Measurements from ENCODE around the gene HEATR1.

DNA sequence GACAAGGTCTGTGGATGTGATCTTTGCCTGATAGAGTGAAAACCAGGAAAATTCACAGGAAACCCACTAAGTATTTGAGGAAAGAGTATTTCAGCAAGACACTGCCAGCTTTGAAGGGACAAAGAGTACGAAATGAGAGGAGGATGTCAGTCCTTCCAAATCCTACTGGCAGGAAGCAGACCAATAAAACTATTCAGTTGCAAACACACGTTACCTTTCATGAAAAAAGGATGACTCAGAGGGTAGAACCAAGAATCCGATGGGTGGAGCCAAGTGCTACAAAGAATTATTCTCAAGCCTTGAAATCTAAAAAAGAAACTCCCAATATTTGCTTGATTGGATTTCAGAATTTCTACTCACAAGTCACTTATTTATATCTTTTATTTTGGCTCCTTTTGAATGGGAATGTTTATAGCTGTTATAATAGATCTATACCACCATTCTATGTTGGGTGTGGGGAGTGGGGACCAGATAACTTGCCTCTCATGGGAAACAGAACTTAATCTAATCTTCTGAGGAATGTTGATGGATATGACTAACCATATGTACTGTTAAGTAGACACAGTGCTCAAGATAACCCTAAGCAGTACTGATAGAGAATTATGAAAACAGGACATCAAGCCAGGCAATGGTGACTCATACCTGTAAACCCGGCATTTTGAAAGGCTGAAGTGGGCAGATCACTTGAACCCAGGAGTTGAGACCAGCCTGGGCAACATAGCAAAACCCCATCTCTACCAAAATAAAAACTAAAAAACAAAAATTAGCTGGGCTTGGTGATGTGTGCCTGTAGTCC lies 19.3 kb upstream of the HEATR1 start:
- TF ChIP-seq RBAK (tag by site-specific recombination; IDR thresholded peaks at IDR 0.05): no peak
- TF ChIP-seq, protein P1, sequence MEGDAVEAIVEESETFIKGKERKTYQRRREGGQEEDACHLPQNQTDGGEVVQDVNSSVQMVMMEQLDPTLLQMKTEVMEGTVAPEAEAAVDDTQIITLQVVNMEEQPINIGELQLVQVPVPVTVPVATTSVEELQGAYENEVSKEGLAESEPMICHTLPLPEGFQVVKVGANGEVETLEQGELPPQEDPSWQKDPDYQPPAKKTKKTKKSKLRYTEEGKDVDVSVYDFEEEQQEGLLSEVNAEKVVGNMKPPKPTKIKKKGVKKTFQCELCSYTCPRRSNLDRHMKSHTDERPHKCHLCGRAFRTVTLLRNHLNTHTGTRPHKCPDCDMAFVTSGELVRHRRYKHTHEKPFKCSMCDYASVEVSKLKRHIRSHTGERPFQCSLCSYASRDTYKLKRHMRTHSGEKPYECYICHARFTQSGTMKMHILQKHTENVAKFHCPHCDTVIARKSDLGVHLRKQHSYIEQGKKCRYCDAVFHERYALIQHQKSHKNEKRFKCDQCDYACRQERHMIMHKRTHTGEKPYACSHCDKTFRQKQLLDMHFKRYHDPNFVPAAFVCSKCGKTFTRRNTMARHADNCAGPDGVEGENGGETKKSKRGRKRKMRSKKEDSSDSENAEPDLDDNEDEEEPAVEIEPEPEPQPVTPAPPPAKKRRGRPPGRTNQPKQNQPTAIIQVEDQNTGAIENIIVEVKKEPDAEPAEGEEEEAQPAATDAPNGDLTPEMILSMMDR (tag by site-specific recombination; IDR thresholded peaks at IDR 0.05): no peak
- TF ChIP-seq, protein P2, sequence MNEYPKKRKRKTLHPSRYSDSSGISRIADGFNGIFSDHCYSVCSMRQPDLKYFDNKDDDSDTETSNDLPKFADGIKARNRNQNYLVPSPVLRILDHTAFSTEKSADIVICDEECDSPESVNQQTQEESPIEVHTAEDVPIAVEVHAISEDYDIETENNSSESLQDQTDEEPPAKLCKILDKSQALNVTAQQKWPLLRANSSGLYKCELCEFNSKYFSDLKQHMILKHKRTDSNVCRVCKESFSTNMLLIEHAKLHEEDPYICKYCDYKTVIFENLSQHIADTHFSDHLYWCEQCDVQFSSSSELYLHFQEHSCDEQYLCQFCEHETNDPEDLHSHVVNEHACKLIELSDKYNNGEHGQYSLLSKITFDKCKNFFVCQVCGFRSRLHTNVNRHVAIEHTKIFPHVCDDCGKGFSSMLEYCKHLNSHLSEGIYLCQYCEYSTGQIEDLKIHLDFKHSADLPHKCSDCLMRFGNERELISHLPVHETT (tag by site-specific recombination; IDR thresholded peaks at IDR 0.05): no peak
- no peak for TF ChIP-seq ZNF350 (tag by site-specific recombination; IDR thresholded peaks at IDR 0.05)
- TF ChIP-seq ZNF292 (tag by site-specific recombination; IDR thresholded peaks at IDR 0.05; ENCODE audit: borderline replicate concordance, low read depth): no peak
- no peak for TF ChIP-seq ZNF138 (tag by site-specific recombination; IDR thresholded peaks at IDR 0.05; ENCODE audit: borderline replicate concordance)
- no peak for TF ChIP-seq ZBTB20 (tag by site-specific recombination; IDR thresholded peaks at IDR 0.05)
- TF ChIP-seq ZNF654 (tag by site-specific recombination; IDR thresholded peaks at IDR 0.05; ENCODE audit: low read depth): no peak
- TF ChIP-seq, protein P3, sequence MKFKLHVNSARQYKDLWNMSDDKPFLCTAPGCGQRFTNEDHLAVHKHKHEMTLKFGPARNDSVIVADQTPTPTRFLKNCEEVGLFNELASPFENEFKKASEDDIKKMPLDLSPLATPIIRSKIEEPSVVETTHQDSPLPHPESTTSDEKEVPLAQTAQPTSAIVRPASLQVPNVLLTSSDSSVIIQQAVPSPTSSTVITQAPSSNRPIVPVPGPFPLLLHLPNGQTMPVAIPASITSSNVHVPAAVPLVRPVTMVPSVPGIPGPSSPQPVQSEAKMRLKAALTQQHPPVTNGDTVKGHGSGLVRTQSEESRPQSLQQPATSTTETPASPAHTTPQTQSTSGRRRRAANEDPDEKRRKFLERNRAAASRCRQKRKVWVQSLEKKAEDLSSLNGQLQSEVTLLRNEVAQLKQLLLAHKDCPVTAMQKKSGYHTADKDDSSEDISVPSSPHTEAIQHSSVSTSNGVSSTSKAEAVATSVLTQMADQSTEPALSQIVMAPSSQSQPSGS (tag by site-specific recombination; IDR thresholded peaks at IDR 0.05; ENCODE audit: low read depth): no peak
- TF ChIP-seq, protein P4, sequence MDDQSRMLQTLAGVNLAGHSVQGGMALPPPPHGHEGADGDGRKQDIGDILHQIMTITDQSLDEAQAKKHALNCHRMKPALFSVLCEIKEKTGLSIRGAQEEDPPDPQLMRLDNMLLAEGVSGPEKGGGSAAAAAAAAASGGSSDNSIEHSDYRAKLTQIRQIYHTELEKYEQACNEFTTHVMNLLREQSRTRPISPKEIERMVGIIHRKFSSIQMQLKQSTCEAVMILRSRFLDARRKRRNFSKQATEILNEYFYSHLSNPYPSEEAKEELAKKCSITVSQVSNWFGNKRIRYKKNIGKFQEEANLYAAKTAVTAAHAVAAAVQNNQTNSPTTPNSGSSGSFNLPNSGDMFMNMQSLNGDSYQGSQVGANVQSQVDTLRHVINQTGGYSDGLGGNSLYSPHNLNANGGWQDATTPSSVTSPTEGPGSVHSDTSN (CRISPR knock-in tag; IDR thresholded peaks at IDR 0.05): no peak
- TF ChIP-seq KLF1 (tag by site-specific recombination; IDR thresholded peaks at IDR 0.05): no peak
- no peak for TF ChIP-seq KLF16 (tag by site-specific recombination; IDR thresholded peaks at IDR 0.05)

All from HEK293 (cell line).